Colon (tissue), 2 donors: ENCODE data around the gene PLEKHJ1.
"Not testable (repeated sequence)": the region's sequence is repeated elsewhere in the genome, so short reads cannot be mapped to it uniquely, and the experiment has no call there.

ENCODE experiments used
- FAIRE-seq: peaks from 2 replicates; lab custom pipeline; 2012; peaks lifted over from hg19 to GRCh38; lab: Jason Lieb, UNC
- donor health status: control.
- donor health status: control.

The PLEKHJ1 gene

GRCh38 chr19:2236314-2237050, at the start of gene PLEKHJ1, which contains the start of gene SF3A2:
TSS of gene PLEKHJ1 (minus strand) at chr19:2236329. CDS start at chr19:2236248, 81 bp downstream.
TSS of gene SF3A2 (plus strand) at chr19:2236824. CDS start at chr19:2243419, 6,595 bp downstream.
- FAIRE-seq = no peak

GRCh38 chr19:2283835-2284507, 47.8 kb upstream of the PLEKHJ1 start:
- FAIRE-seq = no peak

GRCh38 chr19:2282862-2283237, 46.7 kb upstream of the PLEKHJ1 start:
- FAIRE-seq = no peak

- FAIRE-seq = no peak
Observed at GRCh38 chr19:2282062-2282861, 46.1 kb upstream of the PLEKHJ1 start, which contains the start of gene PEAK3. TSS of gene PEAK3 (minus strand) at chr19:2282175. CDS start at chr19:2280931, 1,244 bp downstream.

GRCh38 chr19:2281265-2282061, 45.3 kb upstream of the PLEKHJ1 start:
- FAIRE-seq = not testable (repeated sequence)

GRCh38 chr19:2280633-2281264, 44.6 kb upstream of the PLEKHJ1 start:
- no peak for FAIRE-seq

GRCh38 chr19:2278459-2279158, 42.5 kb upstream of the PLEKHJ1 start:
- no peak for FAIRE-seq

- FAIRE-seq = no peak
Observed at GRCh38 chr19:2277138-2277537, 41.0 kb upstream of the PLEKHJ1 start.

GRCh38 chr19:2276429-2276986, 40.4 kb upstream of the PLEKHJ1 start:
- no peak for FAIRE-seq

GRCh38 chr19:2275588-2276428, 39.7 kb upstream of the PLEKHJ1 start:
- no peak for FAIRE-seq

GRCh38 chr19:2274931-2275535, 38.9 kb upstream of the PLEKHJ1 start:
- no peak for FAIRE-seq

- no peak for FAIRE-seq
Observed at GRCh38 chr19:2274185-2274711, 38.1 kb upstream of the PLEKHJ1 start.

- no peak for FAIRE-seq
Observed at GRCh38 chr19:2273356-2274184, 37.4 kb upstream of the PLEKHJ1 start.

GRCh38 chr19:2271234-2272103, 35.3 kb upstream of the PLEKHJ1 start:
- FAIRE-seq = no peak

- FAIRE-seq = no peak
Observed at GRCh38 chr19:2270423-2271233, 34.5 kb upstream of the PLEKHJ1 start.

GRCh38 chr19:2270157-2270422, 34.0 kb upstream of the PLEKHJ1 start:
- FAIRE-seq = no peak
